B cell (primary cell): ENCODE data around the gene SPTBN1. TPM values are rescaled to one million over a fixed set of nuclear protein-coding genes. Genes with fewer than 3 reads are reported as not detected.
"Not testable (repeated sequence)": the region's sequence is repeated elsewhere in the genome, so short reads cannot be mapped to it uniquely, and the experiment has no call there.

Experiments used
- ATAC-seq: fragments of 200-7000 bp; cut with Tn5 transposase; one replicate; pipeline ENCODE4 v1.10.0; 2021; ENCODE audit warnings: low read depth, mild to moderate bottlenecking, moderate number of reproducible peaks, moderate library complexity
- CTCF ChIA-PET: fragments of 350-600 bp; sonication (Branson Sonifier 250); formaldehyde crosslinking; loops from one replicate; lab custom pipeline; 2021; ENCODE audit warnings: antibody characterized with exemption, inconsistent platforms; lab: Charles Lee
- POLR2A ChIA-PET: fragments of 350-600 bp; sonication (Branson Sonifier 250); formaldehyde crosslinking; loops from one replicate; lab custom pipeline; 2021; ENCODE audit warnings: antibody characterized with exemption; lab: Charles Lee
- DNase-seq: peaks from one replicate; pipeline ENCODE4 v3.0.0; 2013
- H2AFZ ChIP-seq: 2 replicates; pipeline ENCODE4 v1.6.1; 2012; ENCODE audit warnings: mild to moderate bottlenecking, low read depth, low read length; ENCODE audit not compliant: insufficient read depth, poor library complexity, severe bottlenecking
- H3K27ac ChIP-seq, 2 donors: 1 replicate in 1 of 2; 2 replicates in 1 of 2; pipeline ENCODE4 v1.5.1; 2012 to 2013; ENCODE audit warnings: low read length in 2 of 2, mild to moderate bottlenecking in 2 of 2, moderate library complexity in 1 of 2
- H3K27me3 ChIP-seq, 4 experiments: fragments of 200-600 bp in 1 of 4; sonication (generic) in 1 of 4; replicated peaks in 1 of 4; 1 replicate in 2 of 4; 2 replicates in 2 of 4; pipeline versions ENCODE4 v1.6.1 to v1.7.0; 2013 to 2016; ENCODE audit warnings: low read length in 3 of 4, mild to moderate bottlenecking in 2 of 4, mixed read lengths in 1 of 4, moderate library complexity in 1 of 4; ENCODE audit not compliant: insufficient read depth in 4 of 4, control insufficient read depth in 3 of 4; ENCODE audit errors: control extremely low read depth in 1 of 4
- H3K36me3 ChIP-seq, 2 experiments: replicated peaks in 1 of 2; 1 replicate in 1 of 2; 2 replicates in 1 of 2; pipeline versions ENCODE4 v1.6.1 to v1.7.1; 2013; ENCODE audit warnings: low read length in 1 of 2; ENCODE audit not compliant: insufficient read depth in 2 of 2, control insufficient read depth in 1 of 2; ENCODE audit errors: control extremely low read depth in 1 of 2, extremely low read depth in 1 of 2
- H3K4me1 ChIP-seq, 2 donors: fragments of 200-600 bp in 1 of 2; sonication (generic) in 1 of 2; 1 replicate in 1 of 2; 2 replicates in 1 of 2; pipeline versions ENCODE4 v1.5.1 to v1.6.1; 2013 to 2017; ENCODE audit warnings: low read length in 2 of 2; ENCODE audit not compliant: control insufficient read depth in 2 of 2, insufficient read depth in 2 of 2
- H3K4me2 ChIP-seq: replicated peaks from 2 replicates; pipeline ENCODE3; 2012; ENCODE audit warnings: mild to moderate bottlenecking, low read depth, low read length; ENCODE audit not compliant: poor library complexity, severe bottlenecking
- H3K4me3 ChIP-seq, 5 experiments: fragments of 200-600 bp in 1 of 5; sonication (generic) in 1 of 5; 1 replicate in 3 of 5; 2 replicates in 2 of 5; pipeline versions ENCODE4 v1.5.1 to v1.7.0; 2011 to 2016; ENCODE audit warnings: low read length in 4 of 5, mild to moderate bottlenecking in 4 of 5, low read depth in 2 of 5, control low read depth in 1 of 5, moderate library complexity in 1 of 5; ENCODE audit not compliant: insufficient read depth in 1 of 5; ENCODE audit errors: control extremely low read depth in 1 of 5, extremely low read depth in 1 of 5
- H3K79me2 ChIP-seq: fragments of 200-600 bp; sonication (generic); one replicate; pipeline ENCODE4 v1.6.0; 2016; ENCODE audit warnings: low read length; ENCODE audit not compliant: control insufficient read depth, insufficient read depth
- H3K9ac ChIP-seq: fragments of 200-600 bp; sonication (generic); 2 replicates; pipeline ENCODE4 v1.6.1; 2017; ENCODE audit warnings: mild to moderate bottlenecking, low read length, moderate library complexity
- H3K9me3 ChIP-seq, 3 donors: one replicate each; pipeline versions ENCODE4 v1.6.1 to v1.7.1; 2013; ENCODE audit warnings: low read length in 2 of 3; ENCODE audit not compliant: control insufficient read depth in 2 of 3, insufficient read depth in 1 of 3; ENCODE audit errors: control extremely low read depth in 1 of 3
- H4K20me1 ChIP-seq: 2 replicates; pipeline ENCODE4 v1.6.0; 2012; ENCODE audit warnings: mild to moderate bottlenecking, low read length; ENCODE audit not compliant: insufficient read depth, control insufficient read depth, poor library complexity, severe bottlenecking
- H3K27ac Mint-ChIP-seq: one replicate; pipeline ENCODE4 v1.8.0; 2021; ENCODE audit warnings: mixed read lengths
- H3K27me3 Mint-ChIP-seq: one replicate; pipeline ENCODE4 v1.8.0; 2021; ENCODE audit warnings: mixed read lengths
- H3K4me1 Mint-ChIP-seq: one replicate; pipeline ENCODE4 v1.8.0; 2021; ENCODE audit warnings: mixed read lengths
- H3K4me3 Mint-ChIP-seq: one replicate; pipeline ENCODE4 v1.8.0; 2021; ENCODE audit warnings: mixed read lengths
- H3K9me3 Mint-ChIP-seq: one replicate; pipeline ENCODE4 v1.8.0; 2022; ENCODE audit warnings: mixed read lengths; ENCODE audit not compliant: insufficient read depth
- CTCF ChIP-seq: fragments of 200-600 bp; IDR thresholded peaks from one replicate; pipeline ENCODE4 v1.8.0; 2022; ENCODE audit warnings: antibody characterized with exemption, mild to moderate bottlenecking
- EZH2 ChIP-seq: IDR thresholded peaks from 2 replicates; pipeline ENCODE4 v1.6.1; 2012; ENCODE audit warnings: borderline replicate concordance, low read depth, mild to moderate bottlenecking, moderate library complexity, low read length; ENCODE audit not compliant: insufficient read depth, poor library complexity, severe bottlenecking
- WGBS: methylation state at CpG from one replicate; pipeline ENCODE4 v1.1.5; 2013; ENCODE audit warnings: missing lambda C conversion rate; ENCODE audit not compliant: insufficient coverage; 5-methylcytosine and 5-hydroxymethylcytosine counted together
- intact Hi-C: fragments of 100-400 bp; cut with micrococcal nuclease; formaldehyde crosslinking; loops from one replicate; pipeline ENCODE4 v1.10.0; 2022
- polyA plus RNA-seq: library from polyadenylated mRNA; depleted of rRNA; stranded (reverse); fragments of >200 nt; gene quantifications from 2 replicates; pipeline ENCODE4 v1.2.3, GENCODE V29; 2012
- total RNA-seq, 2 donors: library from RNA; stranded (reverse); fragments of 120-200 nt in 1 of 2; gene quantifications; 1 replicate in 1 of 2; 2 replicates in 1 of 2; pipeline versions ENCODE4 v1.2.3 to v1.2.4, GENCODE V29; 2013 to 2022

Gene SPTBN1
- total and polyA plus RNA-seq, 2 donors (not counting 1 experiment from before 2014, with no cell fraction given), result 43.7 to 144 TPM

GRCh38 chr2:54482715-54483114 is 26.6 kb downstream of the SPTBN1 start:
- Histone ChIP-seq H3K4me3 (no peak overlapping the region), H3K9ac (no peak overlapping the region), H3K27me3 (no peaks in the 10 kb centered on the region), H3K9me3 (peaks cover 1 to 4% (median 2%) of the 10 kb centered on the region in 3 donors), H3K27ac (no peak overlapping the region), H3K4me2 (no peak overlapping the region), H2AFZ (no peak overlapping the region), H4K20me1 (no peaks in the 10 kb centered on the region), H3K79me2 (no peaks in the 10 kb centered on the region), H3K36me3 (no peaks in the 10 kb centered on the region), H3K4me1 (no peaks in the 10 kb centered on the region)
- Mint-ChIP-seq H3K4me1 (no peaks in the 10 kb centered on the region), H3K4me3 (no peak overlapping the region), H3K9me3 (peaks cover 3% of the 10 kb centered on the region), H3K27me3 (peaks cover 10% of the 10 kb centered on the region), H3K27ac (no peak overlapping the region)
- no peak for TF ChIP-seq EZH2
- TF ChIP-seq CTCF, result no peak
- 74% methylated on average over 5 of the region's 5 CpGs for WGBS
- intact Hi-C loops, result no loop called here
- POLR2A ChIA-PET, result no interaction called here
- ATAC-seq (no peak), DNase-seq (no peak)
- CTCF ChIA-PET, result no interaction called here

GRCh38 chr2:54483426-54483825 is 27.3 kb downstream of the SPTBN1 start:
- Mint-ChIP-seq H3K4me1 (no peaks in the 10 kb centered on the region), H3K9me3 (peaks cover 3% of the 10 kb centered on the region), H3K4me3 (no peak overlapping the region), H3K27ac (no peak overlapping the region), H3K27me3 (peaks cover 10% of the 10 kb centered on the region)
- Histone ChIP-seq H2AFZ (no peak overlapping the region), H3K9ac (no peak overlapping the region), H3K9me3 (peaks cover 1 to 4% (median 2%) of the 10 kb centered on the region in 3 donors), H4K20me1 (no peaks in the 10 kb centered on the region), H3K36me3 (no peaks in the 10 kb centered on the region), H3K27ac (no peak overlapping the region), H3K79me2 (no peaks in the 10 kb centered on the region), H3K27me3 (no peaks in the 10 kb centered on the region), H3K4me1 (no peaks in the 10 kb centered on the region), H3K4me3 (no peak overlapping the region), H3K4me2 (no peak overlapping the region)
- TF ChIP-seq CTCF, result no peak
- TF ChIP-seq EZH2, result no peak
- intact Hi-C loops, result no loop called here
- 84% methylated on average over 5 of the region's 5 CpGs for WGBS
- ChIA-PET CTCF (no interaction called here), POLR2A (no interaction called here)
- ATAC-seq (no peak), DNase-seq (no peak)

- H3K79me2 ChIP-seq, DNase-seq, H3K4me3 ChIP-seq, CTCF ChIA-PET, H3K4me1 ChIP-seq, H3K4me3 Mint-ChIP-seq, H4K20me1 ChIP-seq, H3K27ac Mint-ChIP-seq, H3K4me2 ChIP-seq, H3K27ac ChIP-seq, POLR2A ChIA-PET, ATAC-seq, H3K9ac ChIP-seq, H3K9me3 ChIP-seq, H3K9me3 Mint-ChIP-seq, H2AFZ ChIP-seq, intact Hi-C loops, H3K36me3 ChIP-seq, H3K27me3 ChIP-seq, H3K4me1 Mint-ChIP-seq: not testable (repeated sequence)
- 99% methylated on average over 18 of the region's 35 CpGs for WGBS
- peaks cover 14% of the 10 kb centered on the region for H3K27me3 Mint-ChIP-seq
Measured at GRCh38 chr2:54485756-54486155, 29.6 kb downstream of the SPTBN1 start.
